Measurements from ENCODE around the gene CCDC141. TPM values are rescaled to one million over a fixed set of nuclear protein-coding genes. Genes with fewer than 3 reads are reported as not detected.
"Not testable (repeated sequence)": the region's sequence is repeated elsewhere in the genome, so short reads cannot be mapped to it uniquely, and the experiment has no call there.

Gene CCDC141
- total and polyA plus RNA-seq, 3 experiments from 2014 or later, result 1.6 to 3.9 (median 2.1) TPM

DNA sequence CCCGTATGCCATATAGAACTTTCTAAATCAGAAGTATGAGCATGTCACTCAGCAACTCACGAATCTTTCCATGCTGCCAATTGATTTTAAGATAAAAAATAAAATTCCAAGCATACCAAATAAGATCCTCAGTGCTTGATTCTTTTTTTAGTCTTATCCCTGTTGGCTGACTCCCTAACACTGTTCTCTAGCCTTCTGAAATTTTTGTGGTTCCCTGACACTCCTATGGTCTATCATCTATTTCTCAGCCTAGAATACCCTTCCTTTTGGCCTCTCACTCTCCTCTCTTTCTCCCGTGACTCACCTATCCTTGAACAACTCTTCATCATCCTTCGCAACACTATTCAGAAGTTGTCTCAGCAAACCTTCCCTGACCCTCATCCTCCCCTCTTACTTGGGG is 50.5 kb downstream of the CCDC141 start:
- H3K27me3 Mint-ChIP-seq, result no peaks in the 10 kb centered on the region
- no peak for DNase-seq
- H3K27ac Mint-ChIP-seq, result no peak overlapping the region
- Histone ChIP-seq H3K27me3 (ENCODE audit: insufficient read depth, low read length, poor library complexity, severe bottlenecking) (no peaks in the 10 kb centered on the region), H3K36me3 (ENCODE audit: insufficient read depth, low read length) (no peaks in the 10 kb centered on the region), H3K27ac (ENCODE audit: low read depth, low read length) (no peak overlapping the region), H3K9me3 (ENCODE audit: low read length) (no peaks in the 10 kb centered on the region), H3K4me1 (ENCODE audit: insufficient read depth, low read length) (no peaks in the 10 kb centered on the region), H3K4me3 (ENCODE audit: low read length) (no peak overlapping the region)
- peaks cover 0 to 4% (median 0%) of the 10 kb centered on the region in 3 donors for H3K36me3 Mint-ChIP-seq
- peaks cover 0 to 6% (median 5%) of the 10 kb centered on the region in 3 donors for H3K4me1 Mint-ChIP-seq
- POLR2A ChIA-PET, result no interaction called here
- H3K9me3 Mint-ChIP-seq, result no peaks in the 10 kb centered on the region
- CTCF ChIA-PET, result no interaction called here
- H3K4me3 Mint-ChIP-seq, result peak overlapping the region in 1 of 7 donors; percentile 40

- Mint-ChIP-seq H3K36me3 (peaks cover 0 to 4% (median 0%) of the 10 kb centered on the region in 3 donors), H3K4me3 (no peak overlapping the region), H3K27me3 (no peaks in the 10 kb centered on the region), H3K4me1 (peaks cover 0 to 6% (median 5%) of the 10 kb centered on the region in 3 donors), H3K9me3 (peaks cover 0 to under 1% (median 0%) of the 10 kb centered on the region in 5 donors), H3K27ac (no peak overlapping the region)
- Histone ChIP-seq H3K9me3 (ENCODE audit: low read length) (no peaks in the 10 kb centered on the region), H3K27me3 (ENCODE audit: insufficient read depth, low read length, poor library complexity, severe bottlenecking) (no peaks in the 10 kb centered on the region), H3K27ac (ENCODE audit: low read depth, low read length) (no peak overlapping the region), H3K4me1 (ENCODE audit: insufficient read depth, low read length) (no peaks in the 10 kb centered on the region), H3K4me3 (ENCODE audit: low read length) (no peak overlapping the region), H3K36me3 (ENCODE audit: insufficient read depth, low read length) (no peaks in the 10 kb centered on the region)
- ChIA-PET POLR2A (no interaction called here), CTCF (interaction anchor here (0.6 kb wide), 1 partner anchor 11 kb away, joined by 4 read pairs; no protein-coding TSS in a partner anchor)
- no peak for DNase-seq
Observed at GRCh38 chr2:178998539-178998938, 51.4 kb downstream of the CCDC141 start.

- CTCF ChIA-PET, result no interaction called here
Observed at GRCh38 chr2:178997477-178997876, 52.5 kb downstream of the CCDC141 start.

GRCh38 chr2:178997067-178997466 is 52.9 kb downstream of the CCDC141 start:
- Histone ChIP-seq H3K36me3 (ENCODE audit: insufficient read depth, low read length) (no peaks in the 10 kb centered on the region), H3K27ac (ENCODE audit: low read depth, low read length) (no peak overlapping the region), H3K9me3 (ENCODE audit: low read length) (no peaks in the 10 kb centered on the region), H3K4me3 (ENCODE audit: low read length) (no peak overlapping the region), H3K4me1 (ENCODE audit: insufficient read depth, low read length) (no peaks in the 10 kb centered on the region), H3K27me3 (ENCODE audit: insufficient read depth, low read length, poor library complexity, severe bottlenecking) (no peaks in the 10 kb centered on the region)
- Mint-ChIP-seq H3K36me3 (peaks cover 0 to 4% (median 0%) of the 10 kb centered on the region in 3 donors), H3K4me3 (no peak overlapping the region), H3K9me3 (peaks cover 0 to 2% (median 0%) of the 10 kb centered on the region in 5 donors), H3K27ac (no peak overlapping the region), H3K27me3 (peaks cover 0 to 2% of the 10 kb centered on the region in 2 donors), H3K4me1 (peaks cover 0 to 6% (median 5%) of the 10 kb centered on the region in 3 donors)
- ChIA-PET POLR2A (no interaction called here), CTCF (no interaction called here)
- DNase-seq, result no peak

More at GRCh38 chr2:178997477-178997876, 52.5 kb downstream of the CCDC141 start:
- Histone ChIP-seq H3K36me3 (ENCODE audit: insufficient read depth, low read length) (no peaks in the 10 kb centered on the region), H3K4me1 (ENCODE audit: insufficient read depth, low read length) (no peaks in the 10 kb centered on the region), H3K4me3 (ENCODE audit: low read length) (no peak overlapping the region), H3K27me3 (ENCODE audit: insufficient read depth, low read length, poor library complexity, severe bottlenecking) (no peaks in the 10 kb centered on the region), H3K9me3 (ENCODE audit: low read length) (no peaks in the 10 kb centered on the region), H3K27ac (ENCODE audit: low read depth, low read length) (no peak overlapping the region)
- POLR2A ChIA-PET, result no interaction called here
- DNase-seq, result no peak
- Mint-ChIP-seq H3K27ac (no peak overlapping the region), H3K9me3 (peaks cover 0 to 2% (median 0%) of the 10 kb centered on the region in 5 donors), H3K36me3 (peaks cover 0 to 4% (median 0%) of the 10 kb centered on the region in 3 donors), H3K4me1 (peaks cover 0 to 6% (median 5%) of the 10 kb centered on the region in 3 donors), H3K27me3 (peaks cover 0 to 2% of the 10 kb centered on the region in 2 donors), H3K4me3 (no peak overlapping the region)

- no peak for DNase-seq
- H3K27me3 Mint-ChIP-seq, result peaks cover 0 to 2% of the 10 kb centered on the region in 2 donors
Observed at GRCh38 chr2:178994264-178994663, 55.7 kb downstream of the CCDC141 start.

DNA sequence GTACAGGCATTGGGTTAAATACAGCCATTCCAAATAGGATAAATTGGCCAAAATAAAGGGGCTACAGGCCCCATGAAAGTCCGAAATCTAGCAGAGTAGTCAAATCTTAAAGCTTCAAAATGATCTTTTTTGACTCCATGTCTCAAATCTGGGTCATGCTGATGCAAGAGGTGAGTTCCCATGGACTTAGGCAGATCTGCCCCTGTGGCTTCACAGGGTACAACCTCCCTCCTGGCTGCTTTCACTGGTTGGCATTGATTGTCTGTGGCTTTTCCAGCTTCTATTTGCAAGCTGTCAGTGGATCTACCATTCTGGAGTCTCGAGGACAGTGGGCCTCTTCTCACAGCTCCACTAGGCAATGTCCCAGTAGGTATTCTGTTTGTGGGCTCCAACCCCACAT is 56.1 kb downstream of the CCDC141 start:
- H3K36me3 ChIP-seq (ENCODE audit: insufficient read depth, low read length), result no peaks in the 10 kb centered on the region
- Mint-ChIP-seq H3K27me3 (peaks cover 0 to 2% of the 10 kb centered on the region in 2 donors), H3K4me3 (no peak overlapping the region), H3K9me3 (peaks cover 0 to 2% (median 0%) of the 10 kb centered on the region in 5 donors), H3K36me3 (peaks cover 0 to 2% (median 0%) of the 10 kb centered on the region in 3 donors), H3K4me1 (peaks cover 10 to 15% (median 12%) of the 10 kb centered on the region in 3 donors), H3K27ac (no peak overlapping the region)
- POLR2A ChIA-PET, result no interaction called here
- H3K9me3 ChIP-seq (ENCODE audit: low read length), result no peaks in the 10 kb centered on the region
- no peaks in the 10 kb centered on the region for H3K4me1 ChIP-seq (ENCODE audit: insufficient read depth, low read length)
- no peak overlapping the region for H3K27ac ChIP-seq (ENCODE audit: low read depth, low read length)
- no peaks in the 10 kb centered on the region for H3K27me3 ChIP-seq (ENCODE audit: insufficient read depth, low read length, poor library complexity, severe bottlenecking)
- CTCF ChIA-PET, result no interaction called here
- H3K4me3 ChIP-seq (ENCODE audit: low read length), result no peak overlapping the region
- DNase-seq, result no peak

More at GRCh38 chr2:178994264-178994663, 55.7 kb downstream of the CCDC141 start:
- peaks cover 11 to 15% (median 15%) of the 10 kb centered on the region in 3 donors for H3K4me1 Mint-ChIP-seq
- H3K36me3 Mint-ChIP-seq, result peaks cover 0 to 2% (median 0%) of the 10 kb centered on the region in 3 donors
- ChIA-PET POLR2A (no interaction called here), CTCF (no interaction called here)
- H3K4me3 Mint-ChIP-seq, result no peak overlapping the region
- peaks cover 0 to 2% (median 0%) of the 10 kb centered on the region in 5 donors for H3K9me3 Mint-ChIP-seq
- H3K4me1 ChIP-seq (ENCODE audit: insufficient read depth, low read length), result no peaks in the 10 kb centered on the region
- no peaks in the 10 kb centered on the region for H3K36me3 ChIP-seq (ENCODE audit: insufficient read depth, low read length)
- no peak overlapping the region for H3K27ac ChIP-seq (ENCODE audit: low read depth, low read length)
- H3K9me3 ChIP-seq (ENCODE audit: low read length), result no peaks in the 10 kb centered on the region
- H3K27ac Mint-ChIP-seq, result no peak overlapping the region
- H3K27me3 ChIP-seq (ENCODE audit: insufficient read depth, low read length, poor library complexity, severe bottlenecking), result no peaks in the 10 kb centered on the region
- no peak overlapping the region for H3K4me3 ChIP-seq (ENCODE audit: low read length)

DNA sequence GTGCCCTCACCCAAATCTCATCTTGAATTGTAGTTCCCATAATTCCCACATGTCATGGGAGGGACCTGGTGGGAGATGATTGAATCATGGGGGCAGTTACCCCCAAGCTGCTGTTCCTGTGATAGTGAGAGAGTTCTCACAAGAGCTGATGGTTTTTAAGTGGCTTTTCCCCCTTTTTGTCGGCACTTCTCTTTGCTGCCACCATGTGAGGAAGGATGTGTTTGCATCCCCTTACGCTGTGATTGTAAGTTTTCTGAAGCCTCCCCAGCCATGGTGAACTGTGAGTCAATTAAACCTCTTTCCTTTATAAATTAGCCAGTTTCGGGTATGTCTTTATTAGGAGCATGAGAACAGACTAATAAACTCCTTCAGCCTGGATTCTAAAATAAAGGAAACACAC is 57.2 kb downstream of the CCDC141 start:
- CTCF ChIA-PET, H3K27me3 Mint-ChIP-seq: not testable (repeated sequence)

DNA sequence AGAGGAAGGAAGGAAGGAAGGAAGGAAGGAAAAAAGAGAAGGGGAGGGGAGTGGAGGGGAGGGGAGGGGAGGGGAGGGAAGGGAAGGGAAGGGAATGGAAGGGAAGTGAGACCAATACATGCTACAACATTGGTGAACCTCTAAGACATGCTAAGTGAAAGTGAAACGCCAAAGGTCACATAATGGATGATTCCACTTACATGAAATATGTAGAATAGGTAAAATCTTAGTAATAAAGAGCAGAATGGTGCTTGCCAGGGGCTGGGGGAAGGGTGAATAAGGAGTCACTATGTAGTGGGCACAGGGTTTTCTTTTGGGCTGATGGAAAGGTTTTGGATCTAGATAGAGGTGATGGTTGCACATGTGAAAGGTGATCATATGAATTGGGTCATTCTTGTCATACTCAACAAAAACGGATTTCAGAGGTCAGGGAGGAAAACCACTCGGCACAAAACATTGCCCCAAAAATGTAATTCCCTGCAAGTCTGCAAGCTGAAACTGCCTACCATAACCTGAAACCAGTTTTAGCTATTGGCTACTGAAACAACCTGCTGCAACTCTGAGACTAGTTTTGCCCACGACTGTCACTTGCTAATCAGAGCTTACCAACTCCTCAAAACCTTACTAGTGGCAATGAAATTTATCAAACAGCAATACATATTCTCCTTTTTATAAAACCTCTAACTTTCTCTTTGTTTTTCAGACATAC is 59.2 kb downstream of the CCDC141 start:
- Histone ChIP-seq H3K36me3 (ENCODE audit: insufficient read depth, low read length) (no peaks in the 10 kb centered on the region), H3K9me3 (ENCODE audit: low read length) (no peaks in the 10 kb centered on the region), H3K27ac (ENCODE audit: low read depth, low read length) (no peak overlapping the region), H3K4me1 (ENCODE audit: insufficient read depth, low read length) (no peaks in the 10 kb centered on the region), H3K4me3 (ENCODE audit: low read length) (no peak overlapping the region), H3K27me3 (ENCODE audit: insufficient read depth, low read length, poor library complexity, severe bottlenecking) (no peaks in the 10 kb centered on the region)
- Mint-ChIP-seq H3K27me3 (peaks cover 0 to 2% of the 10 kb centered on the region in 2 donors), H3K36me3 (peaks cover 0 to 2% (median 0%) of the 10 kb centered on the region in 3 donors), H3K4me1 (peaks cover 5 to 15% (median 12%) of the 10 kb centered on the region in 3 donors), H3K4me3 (peak overlapping the region in 6 of 7 donors; percentile 4 to 71 (median 20)), H3K27ac (peak overlapping the region in 4 of 8 donors; percentile 0 to 8 (median 3)), H3K9me3 (peaks cover 0 to 2% (median 0%) of the 10 kb centered on the region in 5 donors)
- POLR2A ChIA-PET, result no interaction called here
- CTCF ChIA-PET, result no interaction called here
- DNase-seq, result no peak

More for the DNA sequence above, 57.2 kb downstream of the CCDC141 start:
- H3K36me3 Mint-ChIP-seq; H3K27ac Mint-ChIP-seq; H3K4me1 ChIP-seq (ENCODE audit: insufficient read depth, low read length); POLR2A ChIA-PET; H3K27me3 ChIP-seq (ENCODE audit: insufficient read depth, low read length, poor library complexity, severe bottlenecking); H3K4me3 ChIP-seq (ENCODE audit: low read length); DNase-seq; H3K9me3 Mint-ChIP-seq; H3K36me3 ChIP-seq (ENCODE audit: insufficient read depth, low read length); H3K27ac ChIP-seq (ENCODE audit: low read depth, low read length); H3K9me3 ChIP-seq (ENCODE audit: low read length): not testable (repeated sequence)
- H3K4me3 Mint-ChIP-seq, result peak overlapping the region in 1 of 7 donors; percentile 6
- H3K4me1 Mint-ChIP-seq, result peaks cover 6 to 15% (median 12%) of the 10 kb centered on the region in 3 donors

Measured in CD8-positive, alpha-beta memory T cell (primary cell).